Measurements from ENCODE around the gene REXO1.
A peak's percentile ranks its signal among the peaks of the same experiment; 100 is the strongest.

- peak; percentile 68 to 78 for TF ChIP-seq CTCF (conservative IDR thresholded peaks at IDR 0.05 in 1 of 2, IDR thresholded peaks at IDR 0.05 in 1 of 2; ENCODE audit: low read depth in 1 of 2, low read length in 2 of 2)
- TF ChIP-seq EZH2 (IDR thresholded peaks at IDR 0.05; ENCODE audit: low read length, missing control alignments), result no peak
Observed at GRCh38 chr19:1767464-1767933, 80.8 kb downstream of the REXO1 start.
